Calu3 (cell line): ENCODE measurements around the gene PNLDC1. TPM values are rescaled to one million over a fixed set of nuclear protein-coding genes. Genes with fewer than 3 reads are reported as not detected.
"Not testable (repeated sequence)": the region's sequence is repeated elsewhere in the genome, so short reads cannot be mapped to it uniquely, and the experiment has no call there.

ENCODE experiments used
- BruUV-seq: library from RNA; stranded (reverse); fragments of 400-500 nt; replicated peaks from 2 replicates; lab custom pipeline; 2021; lab: Mats Ljungman, UMichigan
- CTCF ChIA-PET: fragments of 300-600 bp; sonication (Branson Sonifier 250); formaldehyde crosslinking; loops from one replicate; lab custom pipeline; 2022; ENCODE audit warnings: antibody characterized with exemption; lab: Charles Lee
- DNase-seq: peaks from one replicate; pipeline ENCODE4 v3.0.0; 2022
- H3K27ac Mint-ChIP-seq: one replicate; pipeline ENCODE4 v1.8.0; 2022; ENCODE audit warnings: mixed read lengths; ENCODE audit not compliant: unreplicated experiment
- H3K27me3 Mint-ChIP-seq: one replicate; pipeline ENCODE4 v1.8.0; 2022; ENCODE audit warnings: mixed read lengths; ENCODE audit not compliant: unreplicated experiment
- H3K36me3 Mint-ChIP-seq: one replicate; pipeline ENCODE4 v1.8.0; 2022; ENCODE audit warnings: mild to moderate bottlenecking, moderate library complexity, mixed read lengths; ENCODE audit not compliant: insufficient read depth, unreplicated experiment
- H3K4me1 Mint-ChIP-seq: one replicate; pipeline ENCODE4 v1.8.0; 2022; ENCODE audit warnings: mild to moderate bottlenecking, low read depth, mixed read lengths; ENCODE audit not compliant: unreplicated experiment
- H3K4me3 Mint-ChIP-seq: one replicate; pipeline ENCODE4 v1.8.0; 2022; ENCODE audit warnings: mild to moderate bottlenecking, low read depth, moderate library complexity, mixed read lengths; ENCODE audit not compliant: unreplicated experiment
- H3K9me3 Mint-ChIP-seq: one replicate; pipeline ENCODE4 v1.8.0; 2022; ENCODE audit warnings: low read depth, mixed read lengths; ENCODE audit not compliant: unreplicated experiment
- intact Hi-C: fragments of 100-400 bp; cut with micrococcal nuclease; formaldehyde crosslinking; loops from one replicate; pipeline ENCODE4 v1.10.0; 2022; ENCODE audit not compliant: unreplicated experiment
- total RNA-seq: library from RNA; stranded (reverse); gene quantifications from 2 replicates; pipeline ENCODE4 v1.2.3, GENCODE V29; 2022
- TF ChIP-seq, protein P1 (sequence below): fragments of 200-600 bp; IDR thresholded peaks from one replicate; pipeline ENCODE4 v1.8.0; 2022; ENCODE audit warnings: antibody characterized with exemption; ENCODE audit not compliant: unreplicated experiment

PNLDC1 gene
- total RNA-seq, 1 experiment from 2014 or later = 0.52 TPM

GRCh38 chr6:159813781-159814180, 13.7 kb downstream of the PNLDC1 start:
- Mint-ChIP-seq H3K4me3 (no peak overlapping the region), H3K9me3 (no peaks in the 10 kb centered on the region), H3K4me1 (peaks cover 7% of the 10 kb centered on the region), H3K27ac (no peak overlapping the region), H3K36me3 (no peaks in the 10 kb centered on the region), H3K27me3 (peaks cover 52% of the 10 kb centered on the region)
- TF ChIP-seq, protein P1, sequence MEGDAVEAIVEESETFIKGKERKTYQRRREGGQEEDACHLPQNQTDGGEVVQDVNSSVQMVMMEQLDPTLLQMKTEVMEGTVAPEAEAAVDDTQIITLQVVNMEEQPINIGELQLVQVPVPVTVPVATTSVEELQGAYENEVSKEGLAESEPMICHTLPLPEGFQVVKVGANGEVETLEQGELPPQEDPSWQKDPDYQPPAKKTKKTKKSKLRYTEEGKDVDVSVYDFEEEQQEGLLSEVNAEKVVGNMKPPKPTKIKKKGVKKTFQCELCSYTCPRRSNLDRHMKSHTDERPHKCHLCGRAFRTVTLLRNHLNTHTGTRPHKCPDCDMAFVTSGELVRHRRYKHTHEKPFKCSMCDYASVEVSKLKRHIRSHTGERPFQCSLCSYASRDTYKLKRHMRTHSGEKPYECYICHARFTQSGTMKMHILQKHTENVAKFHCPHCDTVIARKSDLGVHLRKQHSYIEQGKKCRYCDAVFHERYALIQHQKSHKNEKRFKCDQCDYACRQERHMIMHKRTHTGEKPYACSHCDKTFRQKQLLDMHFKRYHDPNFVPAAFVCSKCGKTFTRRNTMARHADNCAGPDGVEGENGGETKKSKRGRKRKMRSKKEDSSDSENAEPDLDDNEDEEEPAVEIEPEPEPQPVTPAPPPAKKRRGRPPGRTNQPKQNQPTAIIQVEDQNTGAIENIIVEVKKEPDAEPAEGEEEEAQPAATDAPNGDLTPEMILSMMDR = no peak
- DNase-seq = no peak
- CTCF ChIA-PET = no interaction called here
- no TSS peak for BruUV-seq
- intact Hi-C loops = no loop called here

DNA sequence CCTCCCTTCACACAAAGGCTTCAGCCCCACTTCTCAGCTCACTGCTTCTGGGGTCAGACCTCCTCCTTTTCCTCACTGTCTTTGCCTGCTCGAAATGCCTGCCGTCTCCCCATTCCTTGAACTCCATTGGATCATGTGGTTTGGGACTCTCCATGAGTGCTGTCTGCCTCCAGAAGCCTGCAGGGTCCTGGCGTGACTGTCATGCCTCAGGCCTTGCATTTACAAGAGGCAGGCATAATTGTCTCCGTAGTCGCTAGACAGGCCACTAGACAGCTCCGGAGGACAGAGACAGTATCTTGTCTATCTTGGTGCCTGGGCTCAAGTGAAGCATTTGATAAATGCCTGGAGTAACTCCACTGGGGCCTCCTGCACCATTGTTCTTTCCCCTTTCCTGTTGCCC, 15.3 kb downstream of the PNLDC1 start:
- Mint-ChIP-seq H3K4me1 (no peaks in the 10 kb centered on the region), H3K4me3 (no peak overlapping the region), H3K27me3 (peaks cover 47% of the 10 kb centered on the region), H3K27ac (no peak overlapping the region), H3K36me3 (no peaks in the 10 kb centered on the region), H3K9me3 (no peaks in the 10 kb centered on the region)
- CTCF ChIA-PET = no interaction called here
- DNase-seq = no peak
- intact Hi-C loops = no loop called here
- TF ChIP-seq, protein P1 = no peak
- no TSS peak for BruUV-seq

DNA sequence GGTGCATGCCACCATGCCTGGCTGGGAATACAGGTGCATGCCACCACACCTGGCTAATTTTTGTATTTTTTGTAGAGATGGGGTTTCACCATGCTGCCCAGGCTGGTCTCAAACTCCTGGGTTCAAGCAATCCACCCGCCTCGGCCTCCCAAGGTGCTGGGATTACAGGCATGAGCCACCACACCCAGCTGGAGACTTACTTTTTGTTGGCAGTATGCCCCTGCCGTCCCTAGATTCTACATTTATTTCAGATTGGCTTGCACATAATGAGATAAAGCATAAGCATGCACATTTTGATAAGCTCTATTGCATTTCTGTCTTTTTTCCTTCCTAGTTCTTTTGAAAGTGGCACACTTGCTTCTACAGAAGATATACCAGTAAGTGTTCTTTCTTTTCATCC, 16.7 kb downstream of the PNLDC1 start:
- CTCF ChIA-PET, H3K36me3 Mint-ChIP-seq, H3K9me3 Mint-ChIP-seq, H3K4me1 Mint-ChIP-seq, intact Hi-C loops, DNase-seq, BruUV-seq, H3K4me3 Mint-ChIP-seq, H3K27ac Mint-ChIP-seq: not testable (repeated sequence)
- H3K27me3 Mint-ChIP-seq = peaks cover 37% of the 10 kb centered on the region

DNA sequence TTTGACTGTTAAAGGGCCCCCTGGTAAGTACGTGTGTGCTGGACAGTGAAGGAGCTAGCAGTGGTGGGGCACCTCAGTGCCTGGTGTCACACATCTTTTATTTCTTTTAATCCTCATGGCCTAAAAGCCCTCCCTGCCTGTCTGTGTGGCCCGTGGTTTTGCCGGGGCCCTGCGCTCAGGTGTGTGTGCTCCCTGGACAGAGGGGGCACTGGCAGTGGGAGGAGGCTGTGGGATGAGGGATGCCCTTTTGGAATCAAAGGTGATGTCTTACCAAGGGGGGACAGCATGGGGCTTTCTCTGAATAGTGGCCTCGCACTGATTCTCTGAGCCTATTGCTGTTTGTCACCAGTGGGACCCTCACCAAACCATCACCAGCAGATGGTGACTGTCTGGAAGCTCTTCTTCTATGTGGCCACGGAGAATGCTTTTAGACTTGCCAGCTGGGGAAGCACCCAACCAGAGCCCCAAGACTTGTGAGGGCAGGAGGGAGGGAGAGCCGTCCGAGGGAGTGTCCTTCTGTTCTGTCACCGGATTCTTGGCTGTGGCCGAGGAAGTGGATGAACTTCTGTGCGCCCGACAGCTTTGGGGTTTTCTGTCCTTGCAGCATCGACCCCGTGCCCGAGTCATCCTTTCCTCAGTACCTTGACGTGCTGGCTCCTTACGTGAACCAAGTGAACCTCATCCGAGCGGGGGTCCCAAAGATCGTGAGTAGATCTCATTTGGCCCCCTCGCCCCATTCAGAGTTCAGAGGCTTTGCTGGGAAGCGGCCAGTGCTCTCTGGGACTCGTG, 18.1 kb downstream of the PNLDC1 start:
- Mint-ChIP-seq H3K4me3 (no peak overlapping the region), H3K27ac (no peak overlapping the region), H3K36me3 (no peaks in the 10 kb centered on the region), H3K4me1 (no peaks in the 10 kb centered on the region), H3K27me3 (peaks cover 44% of the 10 kb centered on the region), H3K9me3 (no peaks in the 10 kb centered on the region)
- CTCF ChIA-PET = no interaction called here
- TF ChIP-seq, protein P1 = no peak
- BruUV-seq = no TSS peak
- no peak for DNase-seq
- intact Hi-C loops = no loop called here

DNA sequence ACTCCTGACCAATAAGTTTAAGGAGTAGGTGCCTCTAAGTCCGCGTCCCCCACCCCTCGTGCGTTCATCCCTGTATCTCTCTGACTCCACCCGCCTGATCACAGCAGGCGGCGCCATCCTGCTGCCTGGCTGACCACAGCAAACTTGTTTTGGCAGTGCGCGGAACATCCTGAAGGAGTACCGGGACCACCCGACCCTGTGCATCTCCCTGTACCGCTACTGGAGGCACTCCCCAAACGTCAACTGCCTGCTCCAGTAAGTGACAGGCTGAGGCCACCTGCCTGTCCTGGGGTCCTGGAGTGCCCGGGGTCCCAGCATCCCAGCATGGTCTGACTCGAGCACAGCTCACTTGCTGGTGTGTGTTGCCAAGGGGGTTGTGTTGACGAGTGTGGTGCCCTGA, 19.0 kb downstream of the PNLDC1 start:
- Mint-ChIP-seq H3K36me3 (no peaks in the 10 kb centered on the region), H3K4me3 (no peak overlapping the region), H3K4me1 (no peaks in the 10 kb centered on the region), H3K27ac (no peak overlapping the region), H3K9me3 (no peaks in the 10 kb centered on the region), H3K27me3 (peaks cover 41% of the 10 kb centered on the region)
- DNase-seq = no peak
- intact Hi-C loops = no loop called here
- CTCF ChIA-PET = no interaction called here
- TF ChIP-seq, protein P1 = no peak
- BruUV-seq = no TSS peak
